GM12864 (cell line): ENCODE measurements around the gene KDELR3.

Source experiments
- DNase-seq: peaks from one replicate; pipeline ENCODE4 v3.0.0-alpha.2; 2011; ENCODE audit warnings: low read depth
- H3K4me3 ChIP-seq: 2 replicates; pipeline ENCODE4 v1.5.1; 2011; ENCODE audit warnings: mild to moderate bottlenecking, low read depth, low read length, control low read depth
- TF ChIP-seq, protein P1 (sequence below): IDR thresholded peaks from 2 replicates; pipeline ENCODE4 v1.5.1; 2011; ENCODE audit warnings: low read depth, mild to moderate bottlenecking, moderate library complexity, low read length, control low read depth, inconsistent platforms; ENCODE audit errors: missing control alignments

KDELR3 gene

DNA sequence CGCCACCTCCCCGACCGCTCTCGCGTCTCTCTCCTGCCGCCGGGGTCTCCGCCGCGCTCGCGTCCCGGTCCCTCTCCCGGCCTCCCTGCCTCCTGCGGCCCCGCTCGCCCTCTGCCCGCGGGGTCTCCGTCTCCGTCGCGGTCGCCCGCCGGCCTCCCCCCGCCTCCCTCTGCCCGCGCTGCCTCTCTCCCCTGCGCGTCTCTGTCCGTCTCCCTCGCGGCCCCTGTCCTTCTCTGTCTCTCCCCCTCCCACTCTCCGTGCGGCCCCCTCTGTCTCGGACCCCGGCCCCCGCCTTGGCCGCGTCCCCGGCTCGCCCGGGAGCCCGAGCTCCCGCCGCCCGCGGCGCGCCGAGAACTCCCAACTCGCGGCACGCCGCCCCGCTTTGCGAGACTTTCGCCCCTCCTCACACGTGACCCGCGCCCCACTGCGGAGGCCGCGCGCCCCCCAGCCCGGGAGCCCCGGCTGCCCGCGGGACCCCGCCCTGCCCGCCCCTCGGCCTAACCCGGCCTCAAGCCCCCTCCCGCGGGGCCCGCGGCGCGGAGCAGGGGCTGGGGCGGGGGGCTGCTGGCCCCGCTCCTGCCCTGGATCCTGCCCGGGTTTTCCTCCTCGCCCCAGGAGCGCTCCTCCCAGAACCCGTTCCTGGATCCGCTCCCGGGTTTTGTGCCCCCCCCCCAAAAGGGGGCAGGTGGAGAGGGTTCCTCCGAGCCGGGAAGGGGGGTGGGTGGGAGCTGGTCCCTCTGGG lies 12.2 kb upstream of the KDELR3 start:
- no peak overlapping the region; the same call in 1 of the 2 replicates for H3K4me3 ChIP-seq
- TF ChIP-seq, protein P1, sequence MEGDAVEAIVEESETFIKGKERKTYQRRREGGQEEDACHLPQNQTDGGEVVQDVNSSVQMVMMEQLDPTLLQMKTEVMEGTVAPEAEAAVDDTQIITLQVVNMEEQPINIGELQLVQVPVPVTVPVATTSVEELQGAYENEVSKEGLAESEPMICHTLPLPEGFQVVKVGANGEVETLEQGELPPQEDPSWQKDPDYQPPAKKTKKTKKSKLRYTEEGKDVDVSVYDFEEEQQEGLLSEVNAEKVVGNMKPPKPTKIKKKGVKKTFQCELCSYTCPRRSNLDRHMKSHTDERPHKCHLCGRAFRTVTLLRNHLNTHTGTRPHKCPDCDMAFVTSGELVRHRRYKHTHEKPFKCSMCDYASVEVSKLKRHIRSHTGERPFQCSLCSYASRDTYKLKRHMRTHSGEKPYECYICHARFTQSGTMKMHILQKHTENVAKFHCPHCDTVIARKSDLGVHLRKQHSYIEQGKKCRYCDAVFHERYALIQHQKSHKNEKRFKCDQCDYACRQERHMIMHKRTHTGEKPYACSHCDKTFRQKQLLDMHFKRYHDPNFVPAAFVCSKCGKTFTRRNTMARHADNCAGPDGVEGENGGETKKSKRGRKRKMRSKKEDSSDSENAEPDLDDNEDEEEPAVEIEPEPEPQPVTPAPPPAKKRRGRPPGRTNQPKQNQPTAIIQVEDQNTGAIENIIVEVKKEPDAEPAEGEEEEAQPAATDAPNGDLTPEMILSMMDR: no peak
- no peak for DNase-seq

DNA sequence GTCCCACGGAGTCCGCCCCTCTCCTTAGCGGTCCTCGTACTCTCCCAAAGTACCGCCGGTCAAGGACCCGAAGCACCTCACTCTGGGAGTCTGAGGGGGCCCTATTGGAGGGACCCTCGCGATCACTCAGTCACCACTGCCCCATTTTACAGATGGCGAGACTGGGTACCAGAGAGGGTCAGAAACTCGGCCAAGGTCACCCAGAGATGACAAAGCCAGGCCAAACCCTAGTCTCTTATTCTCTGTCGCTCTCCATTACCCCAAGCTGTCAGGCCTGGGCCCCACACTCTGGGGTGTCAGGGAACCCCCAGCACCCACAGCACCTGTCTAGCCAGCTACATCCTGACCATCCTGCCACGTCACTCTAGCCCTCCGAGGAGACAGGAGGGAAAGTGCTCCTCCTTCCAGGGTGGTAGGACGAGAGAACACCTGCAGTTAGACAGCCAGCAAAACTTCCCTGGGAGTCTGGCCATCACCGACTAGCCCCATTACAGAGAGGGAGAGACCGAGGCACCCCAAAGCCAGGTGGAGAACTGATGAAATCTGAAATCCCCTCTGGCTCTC lies 11.5 kb upstream of the KDELR3 start:
- TF ChIP-seq, protein P1: no peak
- no peak for DNase-seq
- no peak overlapping the region for H3K4me3 ChIP-seq

DNA sequence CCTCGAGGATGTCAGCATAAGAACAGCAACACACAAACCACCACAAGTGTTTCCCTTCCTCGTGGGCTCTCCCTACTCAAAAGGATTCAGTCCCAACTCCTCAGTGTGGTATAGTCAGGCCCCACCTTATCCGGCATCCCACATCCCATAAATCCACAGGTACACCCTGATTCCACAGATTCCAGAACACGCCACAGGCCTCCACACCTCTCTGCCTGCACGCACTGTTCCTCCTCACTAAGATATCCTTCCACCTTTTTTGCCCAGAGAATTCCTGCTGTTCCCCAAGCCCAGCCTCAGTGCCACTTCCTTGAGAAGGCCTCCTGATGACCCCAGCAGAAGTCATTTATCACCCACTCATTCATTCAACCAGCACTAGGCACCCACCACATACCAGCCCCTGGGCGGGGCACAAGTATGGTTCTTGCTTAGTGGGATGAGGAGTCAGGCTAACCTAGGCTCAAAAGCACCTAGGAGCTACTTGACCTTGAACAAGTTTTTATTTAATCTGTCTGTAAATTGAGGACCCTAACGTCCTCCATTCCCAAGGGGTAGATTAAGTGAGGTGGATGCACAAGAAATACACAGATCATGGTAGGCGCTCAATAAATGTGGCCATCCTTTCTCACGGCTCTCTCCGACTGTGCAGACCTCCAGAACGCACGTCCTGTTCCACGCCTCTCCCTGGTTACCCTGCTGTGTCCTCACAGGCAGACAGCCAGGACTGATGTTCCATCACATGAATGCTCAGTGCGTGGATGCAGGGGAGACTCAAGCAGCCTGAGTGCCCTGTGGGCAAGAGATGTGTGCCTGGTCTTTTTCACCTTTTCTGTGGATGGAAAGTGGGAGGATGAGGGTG lies 10.8 kb upstream of the KDELR3 start:
- no peak overlapping the region for H3K4me3 ChIP-seq
- DNase-seq: no peak
- TF ChIP-seq, protein P1: no peak

DNA sequence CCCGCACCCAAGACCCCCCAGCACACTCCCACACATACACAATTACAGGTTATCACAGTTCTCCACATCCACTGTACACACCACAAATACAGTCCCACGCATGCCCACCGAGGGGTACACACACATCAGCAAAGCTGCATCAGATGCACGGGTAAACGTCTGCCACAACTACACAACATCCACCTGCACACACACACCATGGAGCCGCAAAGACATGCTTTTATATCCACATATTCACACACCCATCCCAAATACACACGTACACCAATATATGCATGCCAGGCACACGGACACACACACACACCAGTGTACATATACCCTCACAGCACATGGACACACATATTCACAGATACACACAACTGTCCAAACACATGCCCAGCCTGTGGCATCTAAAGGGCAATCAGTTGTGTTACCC lies 7.5 kb upstream of the KDELR3 start:
- no peak for DNase-seq
- TF ChIP-seq, protein P1: no peak

DNA sequence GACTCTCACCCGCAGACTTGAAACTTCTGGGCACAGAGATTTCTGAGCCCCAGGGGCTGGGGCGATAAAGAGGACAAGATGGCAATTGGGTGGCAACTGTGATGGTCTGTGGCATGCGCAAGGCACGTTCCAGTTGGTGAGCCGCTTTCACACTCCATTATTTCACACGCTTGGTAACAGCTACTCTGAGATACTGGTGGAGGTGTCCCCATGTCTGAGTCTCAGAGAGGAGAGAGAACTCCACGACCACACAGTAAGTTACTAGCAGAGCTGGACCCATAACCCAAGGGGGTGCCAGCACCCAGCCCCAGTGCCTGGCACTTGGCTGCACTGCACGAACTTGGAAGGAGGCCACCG lies 6.9 kb upstream of the KDELR3 start:
- no peak overlapping the region for H3K4me3 ChIP-seq
- no peak for DNase-seq
- TF ChIP-seq, protein P1: no peak

More for the DNA sequence above, 7.5 kb upstream of the KDELR3 start:
- no peak overlapping the region for H3K4me3 ChIP-seq

DNA sequence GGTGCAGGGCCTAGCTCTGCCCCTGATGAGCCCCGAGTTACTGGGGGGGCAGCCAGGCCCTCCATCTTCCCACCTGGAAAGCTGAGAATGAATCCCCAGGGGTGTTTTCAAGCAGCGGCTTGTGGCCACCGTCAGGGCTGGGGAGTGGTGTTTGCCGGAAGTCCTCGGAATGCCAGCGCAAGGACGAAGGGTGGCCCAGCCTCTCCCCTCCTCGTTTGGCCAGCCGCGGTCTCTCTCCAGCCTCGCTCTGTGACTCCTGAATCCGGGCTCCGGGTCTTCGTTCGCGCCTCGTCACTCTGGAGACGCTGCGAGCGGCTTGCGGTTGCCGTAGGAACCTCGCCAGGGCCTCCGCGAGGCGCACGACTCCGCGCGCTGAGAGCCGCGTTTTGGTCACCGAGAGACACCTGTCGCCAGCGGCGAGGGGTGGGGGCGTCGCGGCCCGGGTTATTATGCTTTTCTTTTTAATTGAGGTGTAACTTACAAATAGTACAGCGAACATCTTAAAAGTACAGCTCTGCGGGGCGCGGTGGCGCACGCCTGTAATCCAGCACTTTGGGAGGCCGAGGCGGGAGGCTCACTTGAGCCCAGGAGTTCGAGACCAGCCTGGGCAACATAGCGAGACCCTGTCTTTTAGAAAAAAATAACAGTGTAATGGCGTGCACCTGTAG lies 6.3 kb upstream of the KDELR3 start:
- no peak overlapping the region for H3K4me3 ChIP-seq
- DNase-seq: no peak
- TF ChIP-seq, protein P1: no peak
